ENCODE measurements around the gene YY1.

The YY1 gene

DNA sequence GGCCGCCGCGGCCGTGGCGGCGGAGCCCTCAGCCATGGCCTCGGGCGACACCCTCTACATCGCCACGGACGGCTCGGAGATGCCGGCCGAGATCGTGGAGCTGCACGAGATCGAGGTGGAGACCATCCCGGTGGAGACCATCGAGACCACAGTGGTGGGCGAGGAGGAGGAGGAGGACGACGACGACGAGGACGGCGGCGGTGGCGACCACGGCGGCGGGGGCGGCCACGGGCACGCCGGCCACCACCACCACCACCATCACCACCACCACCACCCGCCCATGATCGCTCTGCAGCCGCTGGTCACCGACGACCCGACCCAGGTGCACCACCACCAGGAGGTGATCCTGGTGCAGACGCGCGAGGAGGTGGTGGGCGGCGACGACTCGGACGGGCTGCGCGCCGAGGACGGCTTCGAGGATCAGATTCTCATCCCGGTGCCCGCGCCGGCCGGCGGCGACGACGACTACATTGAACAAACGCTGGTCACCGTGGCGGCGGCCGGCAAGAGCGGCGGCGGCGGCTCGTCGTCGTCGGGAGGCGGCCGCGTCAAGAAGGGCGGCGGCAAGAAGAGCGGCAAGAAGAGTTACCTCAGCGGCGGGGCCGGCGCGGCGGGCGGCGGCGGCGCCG lies 381 bp downstream of the YY1 start:
- Histone ChIP-seq H3K27me3 (replicated peaks; ENCODE audit: control insufficient read depth, insufficient read depth, low read length) (no peaks in the 10 kb centered on the region), H3K4me3 (replicated peaks; ENCODE audit: low read depth, low read length) (peak overlapping the region; percentile 83), H3K36me3 (ENCODE audit: control insufficient read depth, insufficient read depth, low read length) (no peaks in the 10 kb centered on the region)
- DNase-seq (ENCODE audit: extremely low read depth, insufficient read length): peak; percentile 50
- no peak for TF ChIP-seq CTCF (IDR thresholded peaks at IDR 0.05; ENCODE audit: insufficient read depth, low read length, poor library complexity, severe bottlenecking)

- H3K36me3 ChIP-seq (ENCODE audit: control insufficient read depth, insufficient read depth, low read length): no peaks in the 10 kb centered on the region
- TF ChIP-seq CTCF (IDR thresholded peaks at IDR 0.05; ENCODE audit: insufficient read depth, low read length, poor library complexity, severe bottlenecking): peak; percentile 56
- peak; percentile 90 for DNase-seq (ENCODE audit: extremely low read depth, insufficient read length)
- H3K4me3 ChIP-seq (replicated peaks; ENCODE audit: low read depth, low read length): peak overlapping the region; percentile 83
- H3K27me3 ChIP-seq (replicated peaks; ENCODE audit: control insufficient read depth, insufficient read depth, low read length): no peaks in the 10 kb centered on the region
Observed at GRCh38 chr14:100239840-100240667, 1.1 kb downstream of the YY1 start.

- no peaks in the 10 kb centered on the region for H3K27me3 ChIP-seq (replicated peaks; ENCODE audit: control insufficient read depth, insufficient read depth, low read length)
- peak overlapping the region; percentile 83 for H3K4me3 ChIP-seq (replicated peaks; ENCODE audit: low read depth, low read length)
- no peak for DNase-seq (ENCODE audit: extremely low read depth, insufficient read length)
- no peaks in the 10 kb centered on the region for H3K36me3 ChIP-seq (ENCODE audit: control insufficient read depth, insufficient read depth, low read length)
- TF ChIP-seq CTCF (IDR thresholded peaks at IDR 0.05; ENCODE audit: insufficient read depth, low read length, poor library complexity, severe bottlenecking): no peak
Observed at GRCh38 chr14:100240668-100241032, 1.7 kb downstream of the YY1 start.

- no peak for DNase-seq (ENCODE audit: extremely low read depth, insufficient read length)
- Histone ChIP-seq H3K4me3 (replicated peaks; ENCODE audit: low read depth, low read length) (peak overlapping the region; percentile 83), H3K36me3 (ENCODE audit: control insufficient read depth, insufficient read depth, low read length) (peaks cover 3% of the 10 kb centered on the region; the same call in 1 of the 2 replicates), H3K27me3 (replicated peaks; ENCODE audit: control insufficient read depth, insufficient read depth, low read length) (no peaks in the 10 kb centered on the region)
- no peak for TF ChIP-seq CTCF (IDR thresholded peaks at IDR 0.05; ENCODE audit: insufficient read depth, low read length, poor library complexity, severe bottlenecking)
Observed at GRCh38 chr14:100241279-100241678, 2.3 kb downstream of the YY1 start.

- Histone ChIP-seq H3K4me3 (replicated peaks; ENCODE audit: low read depth, low read length) (peak overlapping the region; percentile 39), H3K36me3 (ENCODE audit: control insufficient read depth, insufficient read depth, low read length) (peaks cover 3% of the 10 kb centered on the region; the same call in 1 of the 2 replicates), H3K27me3 (replicated peaks; ENCODE audit: control insufficient read depth, insufficient read depth, low read length) (no peaks in the 10 kb centered on the region)
- TF ChIP-seq CTCF (IDR thresholded peaks at IDR 0.05; ENCODE audit: insufficient read depth, low read length, poor library complexity, severe bottlenecking): no peak
- no peak for DNase-seq (ENCODE audit: extremely low read depth, insufficient read length)
Observed at GRCh38 chr14:100243020-100243419, 4.1 kb downstream of the YY1 start.

All from GM06990 (cell line).